A549 (cell line): Measurements from ENCODE around the gene SPATA31E1. TPM values are rescaled to one million over a fixed set of nuclear protein-coding genes. Genes with fewer than 3 reads are reported as not detected.
"Not testable (repeated sequence)": the region's sequence is repeated elsewhere in the genome, so short reads cannot be mapped to it uniquely, and the experiment has no call there.

Experiments used
- ATAC-seq, 2 experiments: fragments of 200-7000 bp in 1 of 2; fragments of >200 bp in 1 of 2; cut with Nextera tagmentation in 1 of 2; cut with Tn5 transposase in 1 of 2; 3 replicates each; pipeline versions ENCODE4 v1.8.0 to v1.9.1; 2018 to 2020; ENCODE audit warnings: mild to moderate bottlenecking in 1 of 2, moderate library complexity in 1 of 2
- CTCF ChIA-PET: fragments of 300-600 bp; sonication (Branson Sonifier 250); formaldehyde crosslinking; extraction: SDS; loops from one replicate; lab custom pipeline; 2021; ENCODE audit warnings: antibody characterized with exemption, inconsistent platforms; lab: Yijun Ruan, JAX
- POLR2A ChIA-PET: fragments of 350-600 bp; formaldehyde crosslinking; extraction: SDS; loops from one replicate; lab custom pipeline; 2021; ENCODE audit warnings: antibody characterized with exemption, inconsistent platforms; lab: Yijun Ruan, JAX
- DNase-seq, 2 experiments: peaks; one replicate each; pipeline versions ENCODE4 v3.0.0 to v3.0.0-alpha.2; 2011 to 2016; ENCODE audit warnings: low read depth in 1 of 2, low spot score in 1 of 2
- FAIRE-seq: peaks from 2 replicates; lab custom pipeline; 2011; peaks lifted over from hg19 to GRCh38; lab: Jason Lieb, UNC
- H3K27ac ChIP-seq, 2 experiments: fragments of >200 bp; sonication (Bioruptor Twin); formaldehyde crosslinking; 3 replicates each; pipeline ENCODE4 v1.5.1; 2016 to 2017
- H3K4me1 ChIP-seq: fragments of >200 bp; sonication (Bioruptor Twin); formaldehyde crosslinking; 3 replicates; pipeline ENCODE4 v1.6.1; 2016
- H3K4me2 ChIP-seq: fragments of >200 bp; sonication (Bioruptor Twin); formaldehyde crosslinking; 3 replicates; pipeline ENCODE4 v1.6.1; 2016
- H3K4me3 ChIP-seq: fragments of >200 bp; sonication (Bioruptor Twin); formaldehyde crosslinking; 3 replicates; pipeline ENCODE4 v1.5.1; 2016
- H3K9me3 ChIP-seq: fragments of >200 bp; sonication (Bioruptor Twin); formaldehyde crosslinking; 3 replicates; pipeline ENCODE4 v1.6.1; 2016
- CHD4 ChIP-seq: fragments of 200-600 bp; sonication (generic); IDR thresholded peaks from 2 replicates; pipeline ENCODE4 v1.6.1; 2016; ENCODE audit warnings: antibody characterized with exemption, mild to moderate bottlenecking, borderline replicate concordance
- EP300 ChIP-seq, 2 experiments: fragments of >200 bp; sonication (Bioruptor Twin); formaldehyde crosslinking; IDR thresholded peaks; 2 replicates in 1 of 2; 3 replicates in 1 of 2; pipeline ENCODE4 v1.6.1; 2016 to 2017
- GATA3 ChIP-seq: IDR thresholded peaks from 2 replicates; pipeline ENCODE4 v1.6.1; 2012; ENCODE audit warnings: borderline replicate concordance
- HES2 ChIP-seq: fragments of >200 bp; sonication (Bioruptor Twin); formaldehyde crosslinking; IDR thresholded peaks from 2 replicates; pipeline ENCODE4 v1.6.1; 2016
- HOXA7 ChIP-seq: fragments of 250-450 bp; sonication (Bioruptor Pico); IDR thresholded peaks from 2 replicates; pipeline ENCODE4 v1.5.0; 2020; ENCODE audit warnings: mild to moderate bottlenecking, moderate library complexity
- HOXB13 ChIP-seq: fragments of 250-450 bp; sonication (Bioruptor Pico); IDR thresholded peaks from 2 replicates; pipeline ENCODE4 v1.5.0; 2020; ENCODE audit warnings: low read depth, mild to moderate bottlenecking, moderate library complexity
- JUN ChIP-seq, 2 experiments: fragments of >200 bp; sonication (Bioruptor Twin); formaldehyde crosslinking; IDR thresholded peaks; 2 replicates in 1 of 2; 3 replicates in 1 of 2; pipeline ENCODE4 v1.6.1; 2016 to 2017
- MAX ChIP-seq: IDR thresholded peaks from 2 replicates; pipeline ENCODE4 v1.6.1; 2012
- MYC ChIP-seq: IDR thresholded peaks from 2 replicates; pipeline ENCODE4 v1.6.1; 2012; ENCODE audit warnings: mild to moderate bottlenecking, inconsistent platforms, low read length, improper control_type of control experiment, borderline replicate concordance
- PBX3 ChIP-seq: IDR thresholded peaks from 2 replicates; pipeline ENCODE4 v1.6.1; 2012
- RNF2 ChIP-seq: fragments of 200-600 bp; sonication (generic); IDR thresholded peaks from 2 replicates; pipeline ENCODE4 v1.6.1; 2016; ENCODE audit warnings: low read depth, mild to moderate bottlenecking, antibody characterized with exemption, moderate library complexity, borderline replicate concordance
- TP53 ChIP-seq: fragments of 250-450 bp; sonication (Bioruptor Pico); IDR thresholded peaks from 2 replicates; pipeline ENCODE4 v1.5.0; 2021; ENCODE audit warnings: mild to moderate bottlenecking, moderate library complexity
- ZFP36 ChIP-seq: fragments of 450-650 bp; IDR thresholded peaks from 2 replicates; pipeline ENCODE4 v1.6.1; 2014; ENCODE audit warnings: borderline replicate concordance; ENCODE audit not compliant: partially characterized antibody
- ZSCAN20 ChIP-seq: fragments of 250-450 bp; sonication (Bioruptor Pico); IDR thresholded peaks from 2 replicates; pipeline ENCODE4 v1.8.0; 2022; ENCODE audit warnings: mild to moderate bottlenecking, moderate library complexity
- WGBS: methylation state at CpG from one replicate; pipeline ENCODE4 v1.1.6; 2017; ENCODE audit errors: missing lambda C conversion rate; 5-methylcytosine and 5-hydroxymethylcytosine counted together
- polyA plus RNA-seq, 4 experiments: library from polyadenylated mRNA; depleted of rRNA in 3 of 4; stranded (reverse); fragments of >200 nt; fragmentation: RNase III in 1 of 4; extraction: RNeasy Plus Mini Kit Qiagen cat#74134 plus additional on column Dnase treatment in 1 of 4; gene quantifications; 2 replicates in 3 of 4; 3 replicates in 1 of 4; pipeline ENCODE4 v1.2.3, GENCODE V29; 2011 to 2017

SPATA31E1 gene
- polyA plus RNA-seq, 2 of the 4 experiments (the other 2 are of a cell fraction): not detected

GRCh38 chr9:87849144-87849758 is 33.4 kb upstream of the SPATA31E1 start:
- no peak for DNase-seq
- no peak overlapping the region for H3K27ac ChIP-seq
- no peak for ATAC-seq
- no peak for TF ChIP-seq ZFP36
- TF ChIP-seq TP53: no peak
- no peak for TF ChIP-seq HES2
- TF ChIP-seq HOXA7 (CRISPR knock-in tag): no peak
- TF ChIP-seq GATA3: no peak
- no peak for TF ChIP-seq EP300 (IDR thresholded peaks at IDR 0.05)
- TF ChIP-seq MYC: no peak
- FAIRE-seq: no peak
- WGBS: 83% methylated on average over 3 of the region's 3 CpGs
- ChIA-PET CTCF (interaction anchor here (1.4 kb wide), 1 partner anchor 111 kb away, joined by 3 read pairs; no protein-coding TSS in a partner anchor), POLR2A (no interaction called here)
- peaks cover 8% of the 10 kb centered on the region; the same call in 1 of the 3 replicates for H3K4me1 ChIP-seq
- H3K9me3 ChIP-seq: no peaks in the 10 kb centered on the region
- H3K4me2 ChIP-seq: no peak overlapping the region
- no peak overlapping the region for H3K4me3 ChIP-seq

- CTCF ChIA-PET: no interaction called here
- peaks cover 8% of the 10 kb centered on the region; the same call in 1 of the 3 replicates for H3K4me1 ChIP-seq
- TF ChIP-seq MAX (no peak), JUN (IDR thresholded peaks at IDR 0.05) (no peak), PBX3 (no peak), ZSCAN20 (CRISPR knock-in tag) (no peak), RNF2 (no peak)
- POLR2A ChIA-PET: no interaction called here
- no peak overlapping the region for H3K27ac ChIP-seq
- FAIRE-seq: no peak
- 47% methylated on average over 4 of the region's 4 CpGs for WGBS
- no peaks in the 10 kb centered on the region for H3K9me3 ChIP-seq
- no peak overlapping the region for H3K4me2 ChIP-seq
- H3K4me3 ChIP-seq: no peak overlapping the region
- ATAC-seq: peak in 1 of 2 experiments; percentile 62; a peak in 4 of 6 replicates
- peak in 1 of 2 experiments; percentile 27 for DNase-seq
These were observed 32.3 kb upstream of the SPATA31E1 start for GRCh38 chr9:87850391-87850790.

GRCh38 chr9:87851186-87851585 is 31.5 kb upstream of the SPATA31E1 start:
- WGBS: 74% methylated on average over 4 of the region's 4 CpGs
- CTCF ChIA-PET: interaction anchor here (1.4 kb wide), 1 partner anchor 12 kb away, joined by 4 read pairs; no protein-coding TSS in a partner anchor

GRCh38 chr9:87853302-87853701 is 29.4 kb upstream of the SPATA31E1 start:
- Histone ChIP-seq H3K4me1 (peaks cover 8% of the 10 kb centered on the region; the same call in 1 of the 3 replicates), H3K4me2 (no peak overlapping the region), H3K27ac (no peak overlapping the region), H3K4me3 (no peak overlapping the region), H3K9me3 (no peaks in the 10 kb centered on the region)
- DNase-seq: no peak
- no peak for ATAC-seq
- POLR2A ChIA-PET: no interaction called here
- no peak for FAIRE-seq
- no peak for TF ChIP-seq CHD4
- no peak for TF ChIP-seq JUN (IDR thresholded peaks at IDR 0.05)
- no peak for TF ChIP-seq HOXB13 (CRISPR knock-in tag)
- 86% methylated on average over 7 of the region's 7 CpGs for WGBS
- CTCF ChIA-PET: no interaction called here

More at GRCh38 chr9:87851186-87851585, 31.5 kb upstream of the SPATA31E1 start:
- ATAC-seq, H3K9me3 ChIP-seq, H3K4me3 ChIP-seq, H3K27ac ChIP-seq, H3K4me2 ChIP-seq, DNase-seq, H3K4me1 ChIP-seq, FAIRE-seq, POLR2A ChIA-PET: not testable (repeated sequence)
